ENCODE results near the gene SLX4IP. TPM values are rescaled to one million over a fixed set of nuclear protein-coding genes. Genes with fewer than 3 reads are reported as not detected.

Gene SLX4IP
- total RNA-seq, 1 donor from 2014 or later, result 8.6 TPM

GRCh38 chr20:10522328-10522727, 87.2 kb downstream of the SLX4IP start:
- CTCF ChIA-PET, result interaction anchor here (0.6 kb wide), 1 partner anchor 42 kb away, joined by 3 read pairs; no protein-coding TSS in a partner anchor
- POLR2A ChIA-PET, result no interaction called here

GRCh38 chr20:10523443-10523842, 88.3 kb downstream of the SLX4IP start:
- CTCF ChIA-PET, result no interaction called here
- POLR2A ChIA-PET, result no interaction called here
- no peak overlapping the region for H3K4me3 Mint-ChIP-seq
- TF ChIP-seq CTCF (IDR thresholded peaks at IDR 0.05), result no peak
- ATAC-seq (ENCODE audit: low read depth) (no peak), DNase-seq (no peak)
- H3K9me3 Mint-ChIP-seq, result no peaks in the 10 kb centered on the region
- peaks cover 12% of the 10 kb centered on the region for H3K4me1 Mint-ChIP-seq
- peaks cover 18% of the 10 kb centered on the region for H3K36me3 Mint-ChIP-seq (ENCODE audit: low read depth)
- intact Hi-C loops (cut with micrococcal nuclease), result no loop called here
- H3K27me3 Mint-ChIP-seq, result no peaks in the 10 kb centered on the region
- H3K27ac Mint-ChIP-seq, result no peak overlapping the region

More at GRCh38 chr20:10522328-10522727, 87.2 kb downstream of the SLX4IP start:
- no peaks in the 10 kb centered on the region for H3K9me3 Mint-ChIP-seq
- H3K36me3 Mint-ChIP-seq (ENCODE audit: low read depth), result peaks cover 17% of the 10 kb centered on the region
- ATAC-seq (ENCODE audit: low read depth) (no peak), DNase-seq (no peak)
- no peak overlapping the region for H3K4me3 Mint-ChIP-seq
- intact Hi-C loops (cut with micrococcal nuclease), result no loop called here
- H3K27ac Mint-ChIP-seq, result no peak overlapping the region
- no peaks in the 10 kb centered on the region for H3K27me3 Mint-ChIP-seq
- peaks cover 12% of the 10 kb centered on the region for H3K4me1 Mint-ChIP-seq
- no peak for TF ChIP-seq CTCF (IDR thresholded peaks at IDR 0.05)

GRCh38 chr20:10524034-10524476, 89.0 kb downstream of the SLX4IP start:
- Mint-ChIP-seq H3K36me3 (ENCODE audit: low read depth) (peaks cover 18% of the 10 kb centered on the region), H3K4me1 (peaks cover 11% of the 10 kb centered on the region), H3K27ac (no peak overlapping the region), H3K4me3 (no peak overlapping the region), H3K27me3 (no peaks in the 10 kb centered on the region), H3K9me3 (no peaks in the 10 kb centered on the region)
- CTCF ChIA-PET, result no interaction called here
- DNase-seq, result no peak
- intact Hi-C loops (cut with micrococcal nuclease), result no loop called here
- POLR2A ChIA-PET, result no interaction called here
- ATAC-seq (ENCODE audit: low read depth), result no peak
- no peak for TF ChIP-seq CTCF (IDR thresholded peaks at IDR 0.05)

- H3K4me3 Mint-ChIP-seq, result no peak overlapping the region
- no peaks in the 10 kb centered on the region for H3K27me3 Mint-ChIP-seq
- intact Hi-C loops (cut with micrococcal nuclease), result no loop called here
- POLR2A ChIA-PET, result no interaction called here
- no peak overlapping the region for H3K27ac Mint-ChIP-seq
- H3K36me3 Mint-ChIP-seq (ENCODE audit: low read depth), result peaks cover 18% of the 10 kb centered on the region
- H3K4me1 Mint-ChIP-seq, result peaks cover 8% of the 10 kb centered on the region
- H3K9me3 Mint-ChIP-seq, result no peaks in the 10 kb centered on the region
- TF ChIP-seq CTCF (IDR thresholded peaks at IDR 0.05), result no peak
- ATAC-seq (ENCODE audit: low read depth) (no peak), DNase-seq (no peak)
- CTCF ChIA-PET, result no interaction called here
These were observed 89.5 kb downstream of the SLX4IP start for GRCh38 chr20:10524643-10525042.

- no peak for DNase-seq
- no peak for ATAC-seq (ENCODE audit: low read depth)
- H3K27ac Mint-ChIP-seq, result no peak overlapping the region
- H3K9me3 Mint-ChIP-seq, result no peaks in the 10 kb centered on the region
- peaks cover 20% of the 10 kb centered on the region for H3K36me3 Mint-ChIP-seq (ENCODE audit: low read depth)
- no peak overlapping the region for H3K4me3 Mint-ChIP-seq
- ChIA-PET POLR2A (interaction anchor here (0.7 kb wide), 1 partner anchor 13 kb away, joined by 3 read pairs; no protein-coding TSS in a partner anchor), CTCF (no interaction called here)
- TF ChIP-seq CTCF (IDR thresholded peaks at IDR 0.05), result no peak
- intact Hi-C loops (cut with micrococcal nuclease), result no loop called here
- H3K27me3 Mint-ChIP-seq, result no peaks in the 10 kb centered on the region
- no peaks in the 10 kb centered on the region for H3K4me1 Mint-ChIP-seq
These were observed 92.7 kb downstream of the SLX4IP start for GRCh38 chr20:10527781-10528180.

All from activated B cell treated with CpG ODN at 0.5 μM for 24 hours (primary cell).